GM21723 (cell line): ENCODE measurements around the gene IL3.

Experiments
- ATAC-seq: cut with Tn5 transposase; IDR thresholded peaks from one replicate; pipeline ENCODE4 v1.9.1; 2021; ENCODE audit warnings: mild to moderate bottlenecking, moderate library complexity; ENCODE audit not compliant: unreplicated experiment

Gene IL3, protein sequence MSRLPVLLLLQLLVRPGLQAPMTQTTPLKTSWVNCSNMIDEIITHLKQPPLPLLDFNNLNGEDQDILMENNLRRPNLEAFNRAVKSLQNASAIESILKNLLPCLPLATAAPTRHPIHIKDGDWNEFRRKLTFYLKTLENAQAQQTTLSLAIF

DNA sequence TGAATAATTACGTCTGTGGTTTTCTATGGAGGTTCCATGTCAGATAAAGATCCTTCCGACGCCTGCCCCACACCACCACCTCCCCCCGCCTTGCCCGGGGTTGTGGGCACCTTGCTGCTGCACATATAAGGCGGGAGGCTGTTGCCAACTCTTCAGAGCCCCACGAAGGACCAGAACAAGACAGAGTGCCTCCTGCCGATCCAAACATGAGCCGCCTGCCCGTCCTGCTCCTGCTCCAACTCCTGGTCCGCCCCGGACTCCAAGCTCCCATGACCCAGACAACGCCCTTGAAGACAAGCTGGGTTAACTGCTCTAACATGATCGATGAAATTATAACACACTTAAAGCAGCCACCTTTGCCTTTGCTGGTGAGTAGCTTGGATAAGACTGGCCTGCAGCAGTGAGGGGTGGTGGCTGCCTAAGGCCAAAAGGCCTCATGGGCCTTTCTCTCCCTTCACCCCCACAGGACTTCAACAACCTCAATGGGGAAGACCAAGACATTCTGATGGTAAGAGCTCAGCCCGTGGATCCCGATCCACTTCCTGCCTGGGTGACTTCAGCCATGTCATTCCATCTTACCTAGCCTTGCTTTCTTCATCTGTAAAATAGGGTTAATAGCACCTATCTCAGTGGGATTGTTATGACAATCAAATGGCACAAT lies at the start of gene IL3:
Gene IL3 (plus strand): TSS at position 155 of the 661 bp plus-strand sequence. CDS start 52 bp downstream, at position 207.
- no peak for ATAC-seq

DNA sequence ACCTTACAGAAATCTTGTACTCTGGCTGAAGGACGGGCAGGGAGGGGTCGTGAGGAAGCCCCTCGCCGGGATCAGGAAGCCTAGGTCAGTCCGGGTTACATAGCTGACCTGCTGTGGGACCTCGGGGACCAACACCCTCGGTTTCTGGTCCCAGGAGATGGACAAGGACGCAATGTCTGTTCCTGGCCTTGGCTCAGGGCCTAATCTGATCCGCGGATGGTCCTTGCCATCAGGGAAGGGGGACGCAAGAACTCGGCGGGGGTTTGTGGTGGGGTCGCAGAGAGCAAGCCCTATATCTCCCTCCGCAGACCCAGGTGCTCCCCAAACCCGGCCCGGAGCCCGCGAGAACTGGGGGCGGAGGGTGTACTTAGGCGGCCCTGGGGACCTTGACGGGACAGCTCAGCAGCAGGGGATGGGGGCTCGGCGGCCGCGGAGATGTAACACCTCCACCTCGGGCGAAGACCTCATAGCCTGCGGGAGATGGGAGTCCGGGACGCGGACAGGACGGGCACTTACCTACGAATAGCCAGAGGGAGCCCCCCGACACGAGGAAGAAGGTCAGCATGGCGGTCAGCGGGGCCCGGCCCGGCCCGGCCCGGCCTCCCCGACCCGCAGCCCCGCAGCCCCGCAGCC lies 49.4 kb upstream of the IL3 start:
- ATAC-seq = no peak

DNA sequence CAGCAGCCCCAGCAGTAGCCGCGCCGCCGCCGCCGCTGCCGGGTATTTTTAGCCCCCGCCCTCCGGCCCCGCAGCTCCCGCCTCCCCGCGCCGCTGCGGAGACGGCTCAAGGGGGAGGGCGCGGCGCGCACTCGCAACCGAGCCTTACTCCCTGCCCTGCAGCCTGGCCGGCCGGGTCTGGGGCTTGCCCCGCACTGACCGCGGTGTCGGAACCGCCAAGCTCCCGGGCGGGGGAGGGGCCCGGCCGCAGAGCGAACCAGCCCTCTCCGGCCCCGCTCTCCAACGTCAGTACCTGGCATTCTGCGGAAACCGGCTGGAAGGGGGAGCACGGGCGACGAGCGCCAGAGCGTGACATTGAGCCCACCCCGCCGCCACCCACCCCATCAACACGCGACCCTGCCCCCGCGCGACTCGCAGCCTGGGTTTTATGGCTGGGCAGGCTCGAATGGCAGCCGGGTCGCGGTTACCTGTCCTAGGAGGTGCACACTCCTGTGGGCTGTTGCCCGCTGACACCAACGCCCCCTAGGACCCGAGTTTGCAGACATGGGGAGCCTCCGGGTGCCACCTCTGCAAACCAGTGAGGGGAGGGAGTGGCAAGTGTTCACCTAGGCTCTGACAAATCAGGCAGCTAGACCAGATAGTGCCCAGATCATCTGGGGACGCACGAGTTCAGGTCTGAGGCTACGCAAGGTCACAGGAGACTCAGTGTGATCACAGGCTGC lies 48.7 kb upstream of the IL3 start, which contains the start of gene ACSL6:
Gene ACSL6 (minus strand): TSS at position 37 of the 722 bp plus-strand sequence. CDS start 105 bp downstream, outside the sequence.
- no peak for ATAC-seq

DNA sequence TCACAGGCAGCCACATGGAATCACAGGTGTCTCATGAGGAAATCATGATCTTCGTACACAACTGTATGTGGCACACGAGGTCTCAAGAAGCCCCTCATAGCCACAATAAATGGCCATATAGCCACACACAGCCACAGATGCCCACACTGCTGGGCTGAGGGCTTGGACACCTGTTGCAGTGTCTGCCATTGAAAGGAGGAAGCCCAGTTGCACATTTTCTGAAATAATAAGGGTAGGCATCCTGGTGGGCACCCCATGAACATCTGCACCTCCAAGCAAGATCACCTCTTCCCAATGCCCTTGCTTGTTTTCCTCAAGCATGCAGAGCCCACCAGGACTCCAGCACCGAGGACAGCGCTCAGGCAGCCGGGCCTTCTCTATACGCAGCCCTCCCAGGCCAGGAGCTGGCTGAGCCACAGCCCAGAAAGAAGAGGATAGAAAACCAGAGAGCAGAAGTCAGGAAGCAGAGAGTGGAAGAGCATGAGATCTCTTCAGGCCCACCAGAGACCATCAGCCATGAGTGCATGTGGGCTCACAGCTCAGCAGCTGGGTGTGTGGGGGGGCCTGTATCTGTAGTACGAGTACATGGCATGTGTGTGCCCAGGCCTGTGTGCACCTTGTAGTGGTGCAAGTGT lies 48.0 kb upstream of the IL3 start:
- no peak for ATAC-seq

DNA sequence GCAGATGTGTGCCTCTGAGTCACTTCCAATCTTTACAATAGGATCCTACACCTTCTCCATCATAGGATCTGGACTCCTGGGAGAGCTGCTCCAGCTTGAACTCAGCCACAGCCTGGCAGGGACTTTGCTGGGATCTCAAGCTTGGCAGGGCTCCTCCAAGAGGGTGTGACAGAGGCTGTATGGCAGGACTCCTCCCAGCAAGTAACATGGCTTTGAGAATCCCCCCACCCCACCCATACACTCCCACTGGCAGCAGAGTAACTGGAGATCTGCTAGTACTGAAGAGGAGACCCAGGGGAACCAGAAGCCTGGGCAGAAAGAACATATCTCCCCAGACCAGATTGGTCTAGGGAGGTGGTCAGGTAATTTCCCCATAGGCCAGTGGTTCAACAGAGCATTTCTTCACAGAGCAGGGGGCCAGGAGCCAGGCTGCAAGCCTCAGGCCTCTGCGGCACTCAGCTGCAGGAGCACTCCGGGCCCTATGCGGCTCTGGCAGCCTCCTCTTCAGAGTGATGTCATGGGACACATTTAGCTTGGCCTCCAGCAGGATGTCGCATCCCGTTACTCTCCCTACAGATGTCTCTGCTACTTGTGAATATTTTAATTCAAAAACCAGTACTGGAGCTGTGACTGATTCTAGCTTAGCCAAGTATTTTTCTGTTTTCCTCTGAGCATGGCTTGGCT lies 47.3 kb upstream of the IL3 start:
- ATAC-seq = no peak

DNA sequence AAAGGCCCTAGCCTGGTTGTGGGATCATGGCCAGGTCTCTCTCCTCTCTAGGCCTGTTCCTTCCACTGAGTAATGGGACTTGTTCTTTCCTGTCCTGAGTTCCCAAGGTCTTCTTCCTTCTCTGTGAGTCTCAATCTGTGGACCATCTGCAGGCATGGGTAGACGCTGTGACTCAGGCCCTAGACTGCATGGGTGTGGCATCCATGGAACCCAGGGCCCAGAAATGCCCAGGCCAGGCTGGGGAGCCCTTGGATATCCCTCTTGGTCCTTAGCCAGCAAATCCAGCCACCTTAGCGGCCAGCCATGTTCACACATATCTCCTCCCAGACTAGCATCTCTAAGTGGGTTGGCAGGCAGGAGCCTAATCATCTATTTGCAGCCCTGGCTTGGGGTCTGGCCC lies 46.7 kb upstream of the IL3 start:
- no peak for ATAC-seq

DNA sequence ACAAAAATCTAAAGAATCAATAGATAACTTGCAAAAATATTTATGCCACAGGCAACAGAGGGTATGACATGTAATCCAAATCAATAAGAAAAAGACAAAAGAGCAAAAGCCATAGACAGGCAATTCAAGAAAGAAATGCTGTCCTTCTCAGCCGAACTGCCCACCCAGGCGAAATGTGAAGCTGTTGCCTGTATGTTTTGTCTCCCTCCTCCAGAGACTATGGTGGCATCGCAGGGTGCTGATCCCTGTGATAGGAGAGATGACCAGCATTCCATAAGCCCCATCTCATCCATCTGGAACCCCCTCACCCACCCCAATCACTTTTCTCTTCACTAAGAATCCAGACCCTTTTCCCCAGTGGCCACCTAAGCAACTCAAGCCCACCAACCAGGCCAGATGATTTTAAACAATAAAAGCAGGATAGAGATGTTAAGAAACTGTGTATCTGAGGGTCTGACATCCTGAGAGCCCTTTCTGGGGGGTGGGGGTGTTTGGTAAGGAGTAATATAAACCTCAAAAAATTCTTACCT lies 43.7 kb upstream of the IL3 start:
- no peak for ATAC-seq

DNA sequence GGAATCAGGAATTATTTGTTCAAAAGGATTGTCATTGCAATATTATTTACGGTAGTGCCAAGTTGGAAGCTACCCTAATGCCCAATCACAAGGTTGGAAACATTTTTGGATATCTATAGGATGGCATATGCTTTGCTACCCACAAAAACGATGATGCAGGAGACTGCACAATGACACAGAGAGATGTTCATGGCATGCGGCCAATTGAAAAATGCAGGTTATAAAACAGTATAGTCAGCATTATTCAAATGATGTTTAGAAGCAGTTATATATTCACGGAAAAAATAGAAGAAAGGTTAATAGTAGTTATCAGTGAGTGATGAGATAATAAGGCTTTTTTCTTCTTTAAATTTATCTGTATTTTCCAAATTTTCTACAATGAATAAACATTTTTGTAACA lies 43.1 kb upstream of the IL3 start:
- no peak for ATAC-seq

DNA sequence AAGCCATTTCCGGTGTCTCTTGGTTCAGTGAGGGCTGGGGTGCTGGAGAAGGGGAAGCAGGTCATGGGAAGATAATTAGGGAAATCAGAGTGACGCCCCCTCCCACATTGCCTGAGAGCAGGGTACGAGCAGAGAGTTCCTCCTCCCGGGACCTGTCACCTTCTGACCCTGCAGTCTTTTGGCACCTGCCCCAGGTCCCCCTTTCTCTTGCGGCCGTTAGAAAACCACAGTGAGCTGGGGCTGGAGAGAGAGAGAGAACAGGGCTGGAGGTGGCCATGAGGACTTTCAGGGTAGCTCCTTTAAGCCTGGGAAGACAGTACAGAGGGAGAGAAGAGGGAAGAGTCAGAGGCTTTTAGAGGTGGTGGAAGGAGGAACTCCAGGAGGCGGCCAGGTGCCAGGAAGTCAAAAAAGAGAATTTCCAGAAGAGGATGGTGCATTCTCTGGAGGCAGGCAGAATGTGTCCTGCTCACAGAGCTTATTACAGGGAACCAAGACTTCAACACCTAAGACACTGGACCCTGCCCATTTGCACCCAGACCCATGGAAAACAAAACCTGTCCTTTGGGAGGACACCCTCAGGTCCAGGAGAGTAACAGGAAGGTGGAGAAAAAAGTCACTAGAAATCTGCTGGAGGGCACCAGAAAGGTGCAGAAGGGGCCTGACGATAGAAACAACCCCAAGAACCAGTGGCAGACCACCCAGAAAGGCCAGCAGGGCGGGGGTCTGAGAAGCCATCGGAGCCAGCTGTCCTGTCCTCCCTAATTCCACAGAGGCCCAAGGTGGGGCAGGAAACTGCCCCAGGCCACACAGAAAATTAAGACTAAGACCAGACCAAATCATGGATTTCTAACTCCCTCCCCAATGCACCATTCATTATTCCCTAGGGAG lies 42.5 kb upstream of the IL3 start:
- no peak for ATAC-seq

DNA sequence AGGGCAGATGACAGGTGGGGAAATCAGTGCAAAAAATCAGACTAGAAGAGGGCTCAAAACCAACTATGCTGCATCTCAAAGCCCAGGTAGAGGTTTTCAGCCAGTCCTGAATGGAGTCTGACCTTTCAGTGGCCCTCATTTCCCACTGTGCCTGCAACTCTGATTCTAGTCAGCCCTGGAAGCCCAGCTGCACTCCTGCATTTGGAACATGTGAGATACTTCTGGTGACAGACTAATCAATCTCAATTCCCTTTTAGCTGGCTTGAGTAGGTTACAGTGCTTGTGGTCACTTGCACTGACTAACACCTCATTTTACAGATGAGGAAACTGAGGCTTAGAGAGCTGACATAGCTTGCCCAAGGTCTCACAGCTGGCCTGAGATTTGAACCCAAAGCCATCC lies 41.1 kb upstream of the IL3 start:
- no peak for ATAC-seq

DNA sequence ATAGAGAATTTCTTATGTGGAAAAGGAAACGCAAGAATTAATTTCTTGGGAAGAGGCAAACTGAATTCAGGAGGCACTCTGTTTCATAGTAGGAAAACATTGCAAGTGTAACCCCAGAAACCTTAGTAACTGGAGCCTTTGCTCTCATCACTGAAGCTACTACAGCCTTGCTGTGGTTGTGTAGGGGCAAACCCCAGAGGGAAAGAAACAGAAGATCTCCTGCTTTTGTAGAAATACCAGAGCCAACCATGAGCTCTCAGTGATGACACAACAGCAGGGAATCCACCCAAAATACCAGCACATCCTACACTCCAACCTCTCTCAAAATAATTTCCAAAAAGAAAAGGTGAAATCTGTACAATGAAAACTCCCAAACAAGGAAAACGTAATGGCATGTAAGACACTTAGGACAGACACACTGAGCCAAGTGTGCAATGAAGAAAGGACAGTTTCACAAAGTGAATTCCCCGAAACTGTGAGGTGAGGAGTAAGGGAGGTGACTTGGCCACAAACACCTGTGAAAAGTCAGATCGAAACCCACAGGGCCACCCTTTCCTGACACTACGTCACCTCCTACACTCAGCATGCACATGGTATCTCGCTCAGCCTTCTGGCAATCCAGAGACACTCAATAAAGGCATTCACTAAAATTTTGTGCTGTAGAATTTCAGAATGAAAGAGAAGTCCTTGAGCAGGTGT lies 40.4 kb upstream of the IL3 start:
- peak; percentile 97 for ATAC-seq

DNA sequence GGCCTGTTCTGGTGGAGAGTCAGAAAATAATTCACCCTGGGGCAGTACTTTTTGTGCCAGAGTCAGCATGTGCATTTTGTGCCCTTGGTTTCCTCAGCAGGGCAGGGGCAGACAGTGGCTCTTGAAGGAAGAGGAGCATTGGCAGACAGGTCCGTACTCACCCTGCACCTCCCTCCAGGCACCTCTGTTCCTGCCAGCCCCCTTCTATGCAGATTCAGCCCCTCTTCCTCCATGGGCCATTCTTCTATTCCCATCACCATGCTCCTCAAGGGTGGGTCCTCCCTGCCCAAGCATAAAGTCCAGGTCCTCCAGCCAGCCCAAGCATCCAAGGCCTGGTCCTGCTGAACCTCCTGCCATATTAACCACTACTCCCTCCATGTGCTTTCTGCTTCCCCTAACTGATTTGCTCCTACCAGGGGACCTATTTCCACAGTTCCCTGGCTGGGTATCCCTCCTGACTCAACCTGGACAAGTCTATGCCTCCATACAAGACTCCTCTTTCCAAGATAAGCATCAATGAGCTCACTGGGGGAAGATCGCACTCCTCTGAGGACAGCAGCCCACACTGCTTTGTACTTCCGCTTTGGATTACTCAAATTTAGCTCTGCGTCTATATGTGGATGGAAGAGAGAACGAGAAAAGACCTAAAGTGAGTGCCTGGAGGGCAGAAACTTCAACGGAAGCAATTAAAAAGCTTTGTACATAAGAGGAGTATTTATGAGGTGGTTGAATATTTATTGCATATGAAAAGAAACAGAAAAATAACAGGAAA lies 39.7 kb upstream of the IL3 start:
- ATAC-seq = peak; percentile 25

DNA sequence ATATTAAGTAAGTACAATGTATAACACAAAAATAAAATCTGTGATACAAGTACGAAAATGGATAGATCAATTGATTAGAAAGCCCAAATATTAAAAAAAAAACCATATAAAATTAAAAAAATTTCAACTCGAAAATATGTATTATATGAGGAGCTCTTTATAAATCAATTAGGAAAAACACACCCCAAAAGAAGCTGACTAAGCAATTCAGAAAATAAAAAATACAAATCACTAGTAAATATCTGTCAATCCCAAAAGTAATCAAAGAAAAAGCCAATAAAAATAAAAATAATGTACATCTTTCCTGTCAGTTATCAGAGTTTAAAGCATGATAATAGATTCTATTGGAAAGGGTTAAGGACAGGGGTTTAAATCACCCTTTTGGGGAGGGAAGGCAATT lies 38.8 kb upstream of the IL3 start:
- no peak for ATAC-seq

DNA sequence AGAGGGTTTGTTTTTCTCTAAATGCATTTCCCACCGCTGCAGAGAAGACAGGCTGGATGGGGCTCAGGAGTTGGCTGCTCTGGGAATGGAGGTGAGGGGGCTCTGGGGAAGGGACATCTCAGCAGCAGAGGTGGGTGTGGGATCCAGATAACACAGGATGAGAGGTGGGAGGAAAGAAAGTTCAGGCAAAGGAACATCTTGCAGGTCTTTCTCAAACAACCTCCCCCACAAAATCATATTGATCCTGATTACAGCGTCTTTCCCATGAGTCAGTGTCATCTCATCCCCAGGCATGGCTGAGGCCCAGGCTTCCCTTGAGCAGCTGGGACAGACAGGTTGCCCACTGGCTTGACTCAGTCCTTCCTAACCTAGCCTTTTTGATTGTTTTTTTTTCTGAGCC lies 37.7 kb upstream of the IL3 start:
- no peak for ATAC-seq

DNA sequence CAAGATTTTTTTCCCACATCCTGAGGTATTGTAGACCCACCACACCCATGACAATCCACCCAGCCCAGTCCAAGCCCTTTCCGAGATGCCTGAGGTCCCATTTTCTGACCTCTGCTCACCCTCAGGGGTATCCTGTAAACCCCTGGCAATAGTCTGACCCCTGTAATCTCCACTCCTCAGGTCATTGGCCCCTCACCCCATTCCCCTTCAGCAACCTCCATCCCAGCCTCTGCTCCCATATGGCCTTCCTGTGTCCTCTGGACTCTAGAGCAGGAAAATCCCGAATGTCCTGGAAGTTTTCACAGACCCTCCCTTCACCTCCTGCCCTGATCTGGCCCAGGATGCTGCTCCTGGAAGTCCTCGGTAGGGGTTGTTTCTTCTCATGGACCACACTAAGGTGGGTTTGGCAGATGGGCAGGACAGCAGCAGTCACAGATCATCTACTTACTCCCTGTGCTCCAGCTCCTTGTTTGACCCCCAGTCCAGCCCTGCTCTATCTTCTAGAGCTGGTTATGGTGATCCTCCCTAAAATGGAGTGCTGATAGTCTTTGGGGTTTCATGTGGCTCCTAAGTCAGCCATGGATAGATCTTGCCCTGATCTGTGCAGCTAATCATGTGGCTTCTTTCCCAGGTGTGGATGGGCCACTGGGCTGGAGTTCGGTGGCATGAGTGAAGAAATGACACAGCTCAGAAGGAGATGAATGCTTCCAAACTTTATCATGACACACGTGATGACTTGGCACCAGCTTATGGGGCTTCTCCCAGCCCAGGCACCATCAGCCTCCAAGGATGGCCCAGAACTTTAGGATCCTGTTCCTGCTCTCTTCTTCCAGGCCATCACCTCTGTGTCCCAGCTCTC lies 37.0 kb upstream of the IL3 start:
- ATAC-seq = no peak

DNA sequence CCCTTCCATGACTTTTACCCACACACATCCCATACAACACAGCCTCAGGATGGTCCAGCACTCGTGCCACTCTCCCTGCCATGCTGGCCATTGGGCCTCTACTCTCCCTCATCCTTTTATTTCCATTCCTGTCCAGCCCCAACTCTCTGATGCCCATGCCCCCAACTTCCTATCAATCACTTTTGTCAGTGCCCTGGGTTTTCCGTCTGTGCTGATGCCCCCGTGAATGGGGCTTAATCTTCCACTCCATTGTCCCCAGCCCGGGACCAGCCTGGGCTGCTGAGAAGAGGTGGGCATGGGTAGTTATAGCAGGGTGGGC lies 36.4 kb upstream of the IL3 start:
- no peak for ATAC-seq

DNA sequence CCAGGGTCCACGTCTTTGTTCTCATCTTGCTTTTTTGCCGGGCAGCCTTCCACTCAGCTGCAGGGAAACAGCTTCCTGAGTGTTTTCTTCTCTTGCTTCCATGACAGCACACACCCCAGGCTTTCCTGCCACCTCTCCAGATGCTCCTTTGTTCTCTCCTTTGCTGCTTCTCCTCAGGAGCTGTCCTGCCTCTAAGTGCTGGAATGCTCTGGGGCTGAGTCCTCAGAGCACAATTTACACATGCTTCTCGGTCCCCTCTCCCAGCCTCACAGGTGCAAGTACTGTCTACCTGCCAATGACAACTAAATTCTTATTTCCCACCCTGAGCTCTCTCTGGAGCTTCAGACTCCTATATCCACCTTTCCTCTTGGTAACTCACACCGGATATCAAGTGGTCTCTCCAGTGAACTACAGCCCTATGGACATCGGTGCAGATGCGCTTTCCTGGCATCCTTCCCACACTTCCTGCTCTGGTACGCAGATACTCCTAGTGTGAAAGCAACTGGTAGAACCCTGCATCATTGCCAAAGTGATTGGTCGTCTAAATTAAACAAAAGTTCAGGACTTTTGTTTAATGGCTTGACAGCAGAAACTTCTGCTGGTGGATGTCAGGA lies 35.6 kb upstream of the IL3 start:
- no peak for ATAC-seq
